Left ventricle myocardium inferior (tissue), 1 donor: ENCODE data around the gene GMNN. TPM values are rescaled to one million over a fixed set of nuclear protein-coding genes. Genes with fewer than 3 reads are reported as not detected.
"Not testable (repeated sequence)": the region's sequence is repeated elsewhere in the genome, so short reads cannot be mapped to it uniquely, and the experiment has no call there.

ENCODE experiments used
- DNase-seq: peaks from one replicate; pipeline ENCODE4 v3.0.0-alpha.2; 2020
- H3K27ac ChIP-seq: fragments of 200-600 bp; replicated peaks from 2 replicates; pipeline ENCODE4 v1.8.0; 2021
- H3K27me3 ChIP-seq: fragments of 200-600 bp; 2 replicates; pipeline ENCODE4 v1.8.0; 2021; ENCODE audit warnings: low read depth
- H3K36me3 ChIP-seq: fragments of 200-600 bp; 2 replicates; pipeline ENCODE4 v1.8.0; 2021
- H3K4me1 ChIP-seq: fragments of 200-600 bp; 2 replicates; pipeline ENCODE4 v1.8.0; 2021
- H3K4me3 ChIP-seq: fragments of 200-600 bp; 2 replicates; pipeline ENCODE4 v1.8.0; 2021; ENCODE audit warnings: mild to moderate bottlenecking, moderate library complexity
- H3K9me3 ChIP-seq: fragments of 200-600 bp; replicated peaks from 2 replicates; pipeline ENCODE4 v1.8.0; 2021
- CTCF ChIP-seq: fragments of 200-600 bp; IDR thresholded peaks from 2 replicates; pipeline ENCODE4 v1.8.0; 2021; ENCODE audit warnings: antibody characterized with exemption, mild to moderate bottlenecking, borderline replicate concordance
- intact Hi-C: fragments of 100-400 bp; cut with micrococcal nuclease; formaldehyde crosslinking; loops from one replicate; pipeline ENCODE4 v1.11.0; 2022
- total RNA-seq: library from RNA; stranded (reverse); fragmentation: NEBNext Ultra II Directional; extraction: Animal tissue kit (Norgen Biotek cat#: 25700); gene quantifications from one replicate; pipeline ENCODE4 v1.2.1, GENCODE V29; 2021
- donor health status: DM: no; HTN: yes; CAD: no; lungs with severe emphysema.

GMNN gene
- total RNA-seq, 1 donor from 2014 or later: 8.1 TPM

GRCh38 chr6:24752503-24752902 lies 22.2 kb upstream of the GMNN start:
- DNase-seq: no peak
- Histone ChIP-seq H3K9me3 (no peaks in the 10 kb centered on the region), H3K36me3 (no peaks in the 10 kb centered on the region), H3K4me1 (no peaks in the 10 kb centered on the region), H3K27ac (no peak overlapping the region), H3K4me3 (no peak overlapping the region), H3K27me3 (peaks cover 8% of the 10 kb centered on the region)
- intact Hi-C loops: no loop called here
- no peak for TF ChIP-seq CTCF

GRCh38 chr6:24752917-24753492 lies 21.7 kb upstream of the GMNN start:
- no peaks in the 10 kb centered on the region for H3K36me3 ChIP-seq
- peaks cover 2% of the 10 kb centered on the region for H3K27me3 ChIP-seq
- no peak overlapping the region for H3K27ac ChIP-seq
- H3K4me1 ChIP-seq: no peaks in the 10 kb centered on the region
- no peaks in the 10 kb centered on the region for H3K9me3 ChIP-seq
- no peak for TF ChIP-seq CTCF
- intact Hi-C loops: no loop called here
- H3K4me3 ChIP-seq: no peak overlapping the region
- no peak for DNase-seq

GRCh38 chr6:24753545-24753944 lies 21.2 kb upstream of the GMNN start:
- no peak for TF ChIP-seq CTCF
- no peak overlapping the region for H3K4me3 ChIP-seq
- intact Hi-C loops: no loop called here

GRCh38 chr6:24754378-24754777 lies 20.4 kb upstream of the GMNN start:
- not testable (repeated sequence) for H3K27ac ChIP-seq, H3K4me1 ChIP-seq, DNase-seq

More at GRCh38 chr6:24753545-24753944, 21.2 kb upstream of the GMNN start:
- no peaks in the 10 kb centered on the region for H3K4me1 ChIP-seq
- no peak overlapping the region for H3K27ac ChIP-seq
- H3K9me3 ChIP-seq: no peaks in the 10 kb centered on the region
- no peaks in the 10 kb centered on the region for H3K36me3 ChIP-seq
- no peaks in the 10 kb centered on the region for H3K27me3 ChIP-seq
- DNase-seq: no peak

GRCh38 chr6:24755279-24755678 lies 19.5 kb upstream of the GMNN start:
- intact Hi-C loops: no loop called here
- Histone ChIP-seq H3K4me1 (no peaks in the 10 kb centered on the region), H3K36me3 (no peaks in the 10 kb centered on the region), H3K9me3 (no peaks in the 10 kb centered on the region), H3K4me3 (no peak overlapping the region), H3K27ac (no peak overlapping the region), H3K27me3 (no peaks in the 10 kb centered on the region)
- TF ChIP-seq CTCF: no peak
- no peak for DNase-seq

More at GRCh38 chr6:24754378-24754777, 20.4 kb upstream of the GMNN start:
- intact Hi-C loops, H3K27me3 ChIP-seq, H3K4me3 ChIP-seq, H3K9me3 ChIP-seq, H3K36me3 ChIP-seq: not testable (repeated sequence)

GRCh38 chr6:24757611-24758010 lies 17.1 kb upstream of the GMNN start:
- TF ChIP-seq CTCF: no peak
- H3K27ac ChIP-seq: no peak overlapping the region
- no peak for DNase-seq

More at GRCh38 chr6:24757611-24758010, 17.1 kb upstream of the GMNN start:
- intact Hi-C loops: no loop called here
- no peaks in the 10 kb centered on the region for H3K4me1 ChIP-seq
- H3K4me3 ChIP-seq: no peak overlapping the region
- H3K36me3 ChIP-seq: no peaks in the 10 kb centered on the region
- H3K9me3 ChIP-seq: no peaks in the 10 kb centered on the region
- H3K27me3 ChIP-seq: no peaks in the 10 kb centered on the region
